Glomerular visceral epithelial cell (primary cell): ENCODE measurements around the gene AFG1L.

Experiments used
- DNase-seq: peaks from one replicate; pipeline ENCODE4 v3.0.0-alpha.2; 2016; ENCODE audit errors: extremely low spot score

Gene AFG1L

DNA sequence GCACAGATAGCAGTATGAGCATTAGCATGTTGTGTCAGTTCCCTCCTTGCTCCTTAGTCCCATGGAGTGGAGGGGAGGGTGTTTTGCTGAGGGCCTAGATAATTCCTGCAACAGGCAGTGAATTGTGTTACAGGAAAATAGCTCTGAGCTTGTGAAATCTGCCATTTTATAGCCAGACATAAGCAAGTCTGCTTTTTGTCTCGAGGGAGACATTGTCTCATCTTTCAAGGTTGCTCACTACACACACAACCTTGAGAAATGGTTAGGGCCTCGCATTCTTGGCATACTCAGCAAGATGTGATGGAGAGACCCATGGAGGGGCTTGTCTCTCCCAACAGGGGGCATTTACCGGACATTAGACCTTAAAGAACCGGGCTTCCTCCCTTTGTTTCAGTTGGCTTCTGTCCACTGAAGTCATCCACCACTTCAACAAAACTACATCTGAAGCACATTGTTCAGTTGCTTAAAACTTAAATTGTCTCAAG, 157.9 kb downstream of the AFG1L start:
- DNase-seq, result no peak

DNA sequence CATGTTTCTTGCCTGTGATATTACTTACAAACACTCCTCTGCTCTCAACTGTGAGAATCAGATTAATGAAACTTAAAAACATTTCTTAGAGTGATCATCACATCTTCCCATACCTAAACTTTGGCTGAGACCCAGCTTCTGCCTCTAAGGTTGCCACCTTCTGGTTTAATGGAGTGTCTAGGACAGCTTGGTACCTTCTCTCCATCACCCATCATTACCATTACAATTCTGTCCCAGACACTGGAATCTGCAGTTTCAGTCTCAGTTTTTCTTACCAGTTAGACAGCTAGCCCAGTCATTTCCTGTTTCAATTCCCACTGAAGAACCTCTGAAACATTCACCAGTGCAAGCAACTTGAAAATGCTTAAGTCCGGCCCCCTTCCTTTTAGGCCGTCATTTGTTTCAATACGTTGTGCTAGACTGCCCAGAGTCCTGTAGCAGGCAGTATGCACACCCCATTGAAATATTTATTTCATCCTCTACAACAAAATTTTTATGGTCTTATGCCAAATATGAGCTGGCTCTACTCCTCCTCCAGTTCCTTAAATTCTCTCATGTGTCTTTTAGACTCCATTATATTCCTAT, 158.8 kb downstream of the AFG1L start:
- peak; percentile 8 for DNase-seq

DNA sequence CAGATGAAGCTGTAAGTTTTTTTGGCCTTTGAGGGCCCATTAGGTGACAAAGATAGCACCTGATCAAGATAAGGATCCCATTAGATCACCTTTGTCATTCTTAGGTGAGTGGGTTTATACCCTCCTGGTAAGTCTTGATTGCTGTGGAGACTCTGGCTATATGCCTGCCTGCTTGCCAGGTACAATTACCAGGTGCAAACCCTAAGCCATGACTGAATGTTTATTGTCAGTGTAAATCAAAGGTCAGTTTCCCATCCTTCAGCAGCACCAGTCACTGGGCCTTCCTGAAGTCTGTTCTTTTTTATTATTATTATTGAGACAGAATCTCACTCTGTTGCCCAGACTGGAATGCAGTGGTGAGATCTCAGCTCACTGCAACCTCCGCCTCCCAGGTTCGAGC, 159.5 kb downstream of the AFG1L start:
- no peak for DNase-seq

DNA sequence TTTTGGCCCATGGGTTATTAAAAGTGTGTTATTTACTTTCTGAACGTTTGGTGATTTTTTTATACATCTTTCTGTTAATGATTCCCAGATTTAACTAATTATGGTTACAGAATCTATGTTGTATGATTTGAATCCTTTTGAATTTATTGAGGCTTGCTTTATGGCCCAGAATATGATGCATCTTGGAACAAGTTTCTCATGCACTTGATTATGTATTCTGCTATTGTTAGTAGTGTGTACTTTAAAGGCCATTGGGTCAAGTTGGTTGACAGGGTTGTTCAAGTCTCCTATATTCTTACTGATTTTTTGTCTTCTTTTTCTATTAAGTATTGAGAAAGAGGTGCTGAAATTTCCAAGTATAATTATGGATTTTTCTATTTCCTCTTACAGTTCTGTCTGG, 160.8 kb downstream of the AFG1L start:
- DNase-seq, result no peak

DNA sequence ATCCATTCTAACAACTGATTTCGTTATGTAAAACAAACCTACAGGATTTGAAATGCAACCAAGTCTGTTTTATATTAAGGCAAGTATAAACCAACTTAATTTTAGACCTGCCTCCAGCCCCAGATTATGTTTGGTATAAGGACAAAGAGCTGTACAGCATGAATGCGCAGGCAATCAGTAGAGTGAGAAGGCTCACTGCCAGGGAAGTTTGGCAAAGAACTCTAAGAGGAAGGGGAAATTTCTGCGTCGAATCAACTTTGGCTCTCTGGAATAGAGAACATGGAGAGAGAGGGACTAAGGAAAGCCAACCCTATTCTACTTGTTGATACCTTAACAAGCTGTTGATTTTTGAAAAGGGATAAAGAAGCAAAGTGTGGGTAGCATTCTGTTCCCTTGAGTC, 168.9 kb downstream of the AFG1L start:
- no peak for DNase-seq

DNA sequence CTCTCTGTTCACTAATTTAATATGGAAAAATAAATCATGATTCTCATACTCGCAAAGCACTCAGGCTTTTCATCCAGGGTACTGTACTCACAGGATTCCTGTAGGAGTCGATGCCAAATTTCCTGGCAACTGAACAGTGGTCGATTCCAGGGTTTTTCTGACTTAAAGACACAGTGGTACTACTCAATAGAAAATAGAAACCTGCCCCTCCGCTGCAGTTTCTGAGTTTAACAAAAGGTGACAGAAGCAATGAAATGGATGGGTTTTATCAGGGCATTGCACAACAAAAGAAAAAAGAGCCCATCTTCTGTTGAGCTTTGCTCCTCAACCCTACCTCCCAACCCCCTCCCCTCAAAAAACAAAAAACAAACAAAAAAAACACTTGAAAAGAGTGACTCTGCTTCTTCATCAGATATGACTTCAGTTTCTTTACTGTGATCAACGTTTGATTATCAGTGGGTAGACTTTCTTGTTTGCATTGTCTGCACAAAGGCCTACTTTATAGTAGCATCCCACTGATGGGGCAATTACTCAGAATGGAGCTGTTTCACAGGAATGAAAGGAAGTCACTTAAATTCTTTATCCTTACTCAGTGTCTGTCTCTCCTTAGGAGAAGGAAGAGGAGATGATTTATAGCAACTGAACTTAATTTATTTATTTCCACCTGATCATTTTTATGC, 169.7 kb downstream of the AFG1L start:
- no peak for DNase-seq

DNA sequence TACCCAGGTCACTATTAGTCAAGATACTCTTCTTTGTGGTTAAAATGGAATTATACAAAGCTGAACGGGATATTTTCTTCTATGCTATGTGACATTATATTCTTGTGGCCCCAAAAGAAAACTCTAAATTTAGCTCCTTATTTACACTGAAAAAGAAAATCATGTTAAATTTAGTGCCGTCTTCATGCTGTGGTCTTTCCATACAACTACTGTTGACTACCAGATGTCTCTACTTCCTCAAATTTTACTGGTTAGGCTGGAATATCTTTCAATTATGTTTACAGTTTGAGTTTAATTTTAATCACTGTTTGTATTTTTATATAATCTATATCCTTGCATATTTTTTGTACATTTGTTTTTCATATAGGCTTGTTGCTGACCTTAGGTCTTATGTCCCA, 170.2 kb downstream of the AFG1L start:
- no peak for DNase-seq

DNA sequence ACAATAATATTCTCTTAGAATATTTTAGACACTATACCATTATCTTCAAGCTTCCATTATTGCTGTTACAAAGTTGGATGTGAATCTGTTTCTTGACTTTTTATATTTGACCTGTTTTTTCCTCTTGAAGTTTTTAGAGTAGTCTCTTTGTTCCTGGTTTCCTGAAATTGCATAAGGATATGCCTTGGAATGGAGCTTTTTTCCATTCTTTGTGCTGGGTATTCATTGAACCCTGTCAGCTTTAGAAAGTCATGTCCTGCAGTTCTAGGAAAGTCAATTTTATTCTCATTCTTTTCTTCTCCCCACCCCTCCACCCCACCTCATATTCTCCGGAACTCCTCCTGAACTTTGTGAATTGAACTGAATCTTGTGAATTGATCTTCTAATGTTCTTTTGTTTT, 173.5 kb downstream of the AFG1L start:
- no peak for DNase-seq

DNA sequence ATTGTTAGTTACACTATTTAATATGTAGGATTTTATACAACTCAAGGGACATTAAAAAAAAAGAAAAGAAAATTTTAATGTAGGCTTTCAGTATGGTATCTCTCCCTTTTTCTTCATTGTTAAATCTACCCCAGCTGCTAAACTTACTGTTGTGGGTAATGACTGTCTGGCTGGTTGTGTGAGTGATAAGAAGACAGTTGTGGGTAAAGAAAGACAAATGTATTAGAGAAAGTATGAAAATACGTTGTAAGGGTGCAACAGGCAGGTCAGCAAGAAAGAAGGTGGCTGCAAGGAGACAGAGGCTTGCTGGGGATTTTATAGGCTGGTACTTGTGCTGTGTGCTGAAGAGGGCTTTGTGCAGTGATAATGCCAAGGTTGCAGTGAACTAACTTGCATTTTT, 174.5 kb downstream of the AFG1L start:
- DNase-seq, result no peak

DNA sequence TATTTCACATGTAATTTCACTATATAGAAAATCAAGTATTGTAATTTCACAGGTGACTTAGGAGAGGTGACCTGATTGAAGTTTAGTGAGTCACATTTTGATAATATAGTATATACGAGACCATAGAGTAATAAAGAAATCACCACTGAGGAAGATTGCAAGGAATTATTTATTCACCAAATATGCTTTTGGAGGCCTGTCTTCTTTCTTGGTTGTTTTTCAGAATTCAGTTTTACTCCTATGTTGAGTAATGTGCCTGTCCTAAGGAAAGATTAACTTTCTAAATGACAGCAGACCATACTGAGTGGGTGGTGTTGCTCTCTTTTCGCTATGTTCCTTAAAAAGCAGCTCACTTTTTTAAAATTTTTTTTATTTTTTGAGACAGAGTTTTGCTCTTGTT, 178.3 kb downstream of the AFG1L start:
- DNase-seq, result no peak

DNA sequence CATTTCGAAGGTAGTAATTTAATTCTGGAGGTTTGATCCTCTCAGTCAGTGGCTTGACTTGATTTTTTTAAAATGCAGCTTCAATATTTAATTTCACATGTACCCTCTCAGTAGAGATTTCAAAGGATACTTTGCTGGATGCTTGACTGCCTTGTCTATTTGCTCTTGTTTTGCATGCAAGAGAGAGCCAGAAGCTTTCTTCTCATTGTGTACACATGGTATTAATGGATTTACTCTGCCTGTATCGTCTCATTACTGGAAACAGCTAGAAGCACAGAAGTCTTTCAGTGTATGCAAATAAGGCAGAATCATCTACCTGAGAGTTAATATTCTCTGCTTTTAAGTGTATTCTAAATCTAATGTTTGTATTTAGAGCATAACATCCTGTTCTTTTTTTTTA, 181.5 kb downstream of the AFG1L start:
- DNase-seq, result no peak

DNA sequence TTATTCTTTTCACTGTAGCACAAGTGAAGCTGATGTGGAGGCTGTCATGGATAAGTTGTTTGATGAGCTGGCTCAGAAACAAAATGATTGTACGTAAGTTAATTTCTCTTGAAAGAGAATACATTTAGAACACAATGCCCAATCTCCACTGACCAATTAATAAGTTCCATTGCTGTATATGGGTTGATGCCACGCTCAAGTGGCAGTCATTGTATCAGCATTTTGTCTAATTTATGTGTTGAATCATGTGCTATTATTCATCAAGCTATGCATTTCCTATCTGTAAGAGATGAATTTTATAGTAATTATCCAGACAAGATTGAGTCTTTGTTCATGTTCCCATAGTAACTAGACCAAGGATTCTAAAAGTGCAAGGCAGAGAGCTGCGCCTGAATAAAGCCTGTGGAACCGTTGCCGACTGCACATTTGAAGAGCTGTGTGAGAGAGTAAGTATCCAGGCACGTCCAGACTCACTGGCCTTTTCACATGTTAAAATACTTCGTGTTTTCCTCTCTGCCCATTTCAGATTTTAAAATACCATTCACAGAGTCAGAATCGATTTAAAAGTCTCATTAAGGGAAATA, 182.1 kb downstream of the AFG1L start:
- no peak for DNase-seq

DNA sequence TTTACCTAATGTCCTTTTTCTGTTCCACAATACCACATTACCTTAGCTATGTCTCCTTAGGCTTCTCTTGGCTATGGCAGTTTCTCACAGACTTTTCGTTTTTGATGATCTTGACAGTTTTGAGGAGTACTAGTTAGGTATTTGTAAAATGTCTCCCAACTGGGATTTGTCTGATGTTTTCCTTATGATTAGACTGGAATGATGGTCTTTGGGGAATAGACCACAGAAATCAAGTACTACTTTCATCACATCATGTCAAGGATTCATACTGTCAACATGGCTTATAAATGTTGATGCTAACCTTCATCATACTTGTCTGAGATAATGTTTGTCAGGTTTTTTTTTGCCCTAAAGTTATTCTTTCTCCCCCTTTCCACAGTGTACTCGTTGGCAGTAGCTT, 187.7 kb downstream of the AFG1L start:
- DNase-seq, result no peak

DNA sequence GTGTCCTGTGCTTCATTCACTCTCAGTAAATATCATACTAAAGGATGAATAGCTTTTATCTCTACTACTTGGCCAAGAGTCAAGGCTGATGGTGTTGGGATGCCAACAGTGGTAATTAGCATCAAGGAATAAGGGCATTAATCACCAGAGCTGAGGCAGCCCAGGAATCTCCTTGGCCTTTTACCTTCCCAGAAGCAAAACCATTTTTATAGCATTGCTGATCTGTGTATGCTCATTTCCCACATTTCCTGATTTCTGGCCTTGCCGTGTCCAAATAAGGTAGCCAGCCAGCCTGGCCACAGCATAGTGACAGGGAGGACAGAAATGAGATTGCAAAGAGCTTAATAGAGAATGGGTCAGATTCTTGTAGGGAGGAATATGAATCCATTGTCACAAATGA, 189.2 kb downstream of the AFG1L start:
- no peak for DNase-seq

DNA sequence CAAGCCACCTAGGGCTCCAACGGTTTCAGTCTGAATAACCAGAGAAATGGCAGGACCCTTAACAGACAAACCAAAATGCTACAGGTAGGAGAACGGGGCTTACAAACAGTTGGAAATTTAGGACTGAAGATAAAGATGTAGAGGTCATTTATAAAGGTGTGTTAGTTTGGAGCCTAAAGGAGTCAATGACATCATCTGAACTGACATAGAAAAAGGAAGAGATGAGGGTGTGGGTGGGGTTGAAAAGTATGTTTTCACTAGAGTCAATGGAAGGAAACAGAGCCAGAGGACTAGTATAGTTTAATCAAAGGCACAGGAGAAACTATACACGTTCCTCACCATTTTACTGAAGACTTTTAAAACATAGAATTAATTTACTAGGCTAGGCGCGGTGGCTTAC, 194.8 kb downstream of the AFG1L start:
- no peak for DNase-seq

DNA sequence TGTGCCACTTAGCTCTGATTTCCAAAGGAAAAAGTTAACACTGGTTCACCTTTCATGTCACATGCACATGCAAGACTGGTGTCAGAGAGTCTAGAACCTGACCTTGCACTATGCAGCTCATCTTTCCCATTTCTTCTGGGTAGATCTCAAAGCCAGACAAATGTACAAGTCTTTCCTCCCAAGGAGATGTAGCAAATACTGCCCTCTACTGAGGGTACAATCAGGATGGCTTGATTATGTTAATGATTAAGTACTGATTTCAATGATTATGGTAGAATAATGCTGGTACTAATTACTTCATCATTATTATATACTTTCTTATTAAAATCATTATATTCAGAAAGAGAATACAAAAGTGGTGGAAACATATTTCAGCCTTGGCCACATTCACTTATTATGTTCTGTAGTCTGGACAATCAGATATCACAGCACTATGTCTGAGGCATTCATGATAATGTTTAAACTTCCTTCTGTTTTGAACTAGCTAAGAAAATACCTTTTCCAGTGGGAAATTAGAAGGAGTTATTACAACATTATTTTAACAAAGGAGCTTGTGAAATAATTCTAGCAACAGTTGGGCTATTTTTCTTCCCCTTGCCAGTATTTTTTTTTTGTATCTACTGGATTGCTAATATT, 197.4 kb downstream of the AFG1L start:
- peak; percentile 42 for DNase-seq

DNA sequence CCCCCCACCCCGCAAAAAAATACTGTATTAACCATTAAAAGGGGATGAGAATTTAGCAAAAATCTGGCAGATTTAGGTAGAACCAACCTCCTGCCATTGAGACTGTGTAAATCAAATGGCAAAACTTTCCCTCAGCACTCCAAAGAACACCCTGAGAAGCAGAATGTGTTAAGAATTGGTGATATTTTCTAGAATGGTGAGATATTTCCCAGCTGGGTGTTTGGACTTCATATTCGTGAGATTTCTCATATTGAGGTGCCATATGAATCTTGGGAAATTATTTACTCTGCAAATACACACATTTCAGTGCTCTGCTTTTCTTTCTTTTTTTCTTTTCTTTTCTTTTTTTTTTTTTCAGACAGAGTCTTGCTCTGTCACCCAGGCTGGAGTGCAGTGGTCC, 199.6 kb downstream of the AFG1L start:
- DNase-seq, result no peak

DNA sequence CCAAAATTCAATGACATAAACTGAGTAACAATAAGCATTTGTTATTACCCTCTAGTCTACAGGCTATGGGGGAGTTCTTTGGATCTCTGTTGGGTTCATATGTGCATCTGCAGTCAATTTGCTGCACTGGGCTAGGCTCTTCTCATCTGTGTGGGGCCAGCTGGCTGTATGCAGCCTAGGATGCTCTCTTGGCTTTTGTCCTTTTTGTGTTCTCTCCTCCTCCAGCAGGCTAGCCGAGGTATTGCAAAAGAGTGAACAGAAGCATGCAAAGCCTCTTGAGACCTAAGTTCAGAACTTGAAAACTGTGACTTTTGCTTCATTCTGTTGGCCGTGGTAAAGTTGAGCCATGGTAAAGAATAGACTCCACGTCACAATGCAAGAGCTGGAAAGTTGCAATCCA, 203.0 kb downstream of the AFG1L start:
- peak; percentile 31 for DNase-seq

DNA sequence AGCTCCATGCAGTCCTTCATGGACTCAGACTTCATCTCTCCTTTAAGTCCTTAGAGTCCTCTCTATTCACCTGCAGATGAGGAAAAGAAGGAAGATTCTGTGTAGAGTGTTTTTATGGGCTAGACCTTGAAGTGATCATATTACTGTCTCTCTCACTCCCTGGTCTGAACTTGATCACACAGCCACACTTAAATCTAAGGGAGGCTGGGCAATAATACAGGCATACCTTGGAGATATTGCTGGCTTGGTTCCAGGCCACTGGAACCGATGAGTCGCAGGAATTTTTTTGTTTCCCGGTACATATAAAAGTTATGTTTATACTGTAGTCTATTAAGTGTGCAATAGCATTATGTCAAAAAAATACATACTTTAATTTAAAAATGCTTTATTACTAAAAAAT, 206.7 kb downstream of the AFG1L start:
- DNase-seq, result peak; percentile 69

DNA sequence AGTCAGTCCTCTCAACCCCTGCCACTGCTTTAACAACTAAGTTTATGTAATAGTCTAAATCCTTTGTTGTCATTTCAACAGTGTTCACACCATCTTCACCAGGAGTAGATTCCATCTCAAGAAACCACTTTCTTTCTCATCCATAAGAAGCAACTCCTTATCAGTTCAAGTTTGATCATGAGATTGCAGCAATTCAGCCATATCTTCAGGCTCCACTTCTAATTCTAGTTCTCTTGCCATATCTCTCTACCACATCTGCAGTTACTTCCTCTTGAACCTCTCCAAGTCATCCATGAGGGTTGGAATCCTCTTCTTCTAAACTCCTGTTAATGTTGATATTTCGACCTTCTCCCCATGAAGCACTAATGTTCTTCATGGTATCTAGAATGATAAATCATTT, 208.0 kb downstream of the AFG1L start:
- DNase-seq, result no peak

DNA sequence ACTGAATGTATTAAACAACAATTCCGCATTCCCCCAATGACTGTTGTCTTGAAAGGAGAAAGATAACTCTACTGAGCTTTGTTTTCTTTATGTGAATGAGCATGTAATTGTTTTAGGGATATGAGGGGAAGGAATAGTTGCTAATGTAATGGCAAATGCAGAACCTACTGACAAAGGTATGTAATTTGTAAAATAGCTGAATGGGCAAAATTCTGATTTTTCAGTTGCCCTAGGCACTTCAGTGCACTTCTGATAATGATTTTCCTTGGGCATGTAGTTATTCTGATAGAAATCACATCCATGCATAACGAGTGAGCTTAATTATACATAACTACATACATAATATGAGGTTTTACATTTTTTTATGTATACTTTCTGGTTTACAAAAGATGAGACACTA, 212.5 kb downstream of the AFG1L start:
- DNase-seq, result no peak

DNA sequence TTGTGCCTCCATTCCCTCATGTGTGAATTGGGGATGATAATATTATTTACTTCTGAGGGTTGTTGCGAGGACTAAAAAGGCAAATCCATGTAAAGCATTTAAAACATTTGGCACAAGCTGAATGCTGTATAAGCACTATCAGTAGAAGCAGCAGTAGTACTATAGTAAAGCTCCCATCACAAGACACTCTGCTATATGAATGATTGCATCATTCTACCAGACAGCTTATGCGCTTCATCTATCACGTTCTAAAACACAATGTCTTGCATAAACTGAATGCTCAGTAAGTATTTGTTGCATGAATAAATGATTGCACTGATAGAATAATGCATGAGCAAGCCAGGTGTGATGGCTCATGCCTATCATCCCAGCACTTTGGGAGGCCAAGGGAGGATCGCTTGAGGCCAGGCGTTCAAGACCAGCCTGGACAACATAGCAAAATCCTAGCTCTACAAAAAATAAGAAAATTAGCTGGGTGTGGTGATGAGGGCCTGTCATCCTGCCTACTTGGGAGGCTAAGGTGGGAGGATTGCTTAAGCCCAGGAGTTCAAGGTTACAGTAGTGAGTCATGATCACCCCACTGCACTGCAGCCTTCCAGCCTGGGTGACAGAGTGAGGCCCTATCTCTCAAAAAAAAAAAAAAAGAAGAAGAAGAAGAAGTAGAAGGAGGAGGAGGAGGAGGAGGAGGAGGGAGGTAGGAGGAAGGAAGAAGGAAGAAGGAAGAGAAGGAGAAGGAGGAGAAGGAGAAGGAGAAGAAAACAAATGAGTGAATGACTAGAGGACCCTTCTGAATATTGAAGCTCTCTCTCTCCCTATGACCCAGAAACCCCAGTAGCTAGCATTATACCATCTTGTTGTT, 215.8 kb downstream of the AFG1L start:
- DNase-seq, result no peak
